Tibial nerve (tissue), 4 donors: ENCODE measurements around the gene WFDC2. TPM values are rescaled to one million over a fixed set of nuclear protein-coding genes. Genes with fewer than 3 reads are reported as not detected.

Experiments used
- small RNA-seq: library from RNA; depleted of rRNA; stranded (forward); fragments of <200 nt; gene quantifications from one replicate; pipeline ENCODE3, GENCODE V24; 2016
- total RNA-seq, 4 donors: library from RNA; depleted of rRNA; stranded (reverse); fragments of >200 nt; gene quantifications; one replicate each; pipeline ENCODE4 v1.1.0, GENCODE V29; 2016

The WFDC2 gene
- total RNA-seq, 4 donors from 2014 or later: 0.84 to 3.5 TPM; not detected in 2

Small RNA genes lying within 50 kb of the gene (small RNA-seq; reads per million reads assigned to genes)
- gene MIR6812: not detected

Other genes starting within 250 kb of the WFDC2 start
- gene SEMG2, start 248.4 kb upstream of the WFDC2 start, total RNA-seq: not detected
- gene SLPI, start 215.2 kb upstream of the WFDC2 start, total RNA-seq: 100 to 1,000 TPM; 103 to 371 (median 129) TPM
- under 1 TPM in 1 of 4 donors, not detected in 3; 0.44 TPM for gene RBPJL, start 162.9 kb upstream of the WFDC2 start, total RNA-seq
- not detected for gene MATN4, start 161.5 kb upstream of the WFDC2 start, total RNA-seq
- 10 to 100 TPM; 41.2 to 72.5 (median 63.4) TPM for gene SDC4, start 121.3 kb upstream of the WFDC2 start, total RNA-seq
- 10 to 100 TPM; 19.2 to 35.6 (median 25.2) TPM for gene SYS1, start 106.6 kb upstream of the WFDC2 start, total RNA-seq
- not detected for gene TP53TG5, start 91.4 kb upstream of the WFDC2 start, total RNA-seq
- gene DBNDD2, start 61.5 kb upstream of the WFDC2 start, total RNA-seq: 10 to 100 TPM; 36.3 to 63.3 (median 51.1) TPM
- 10 to 100 TPM; 54.6 to 82.8 (median 69.7) TPM for gene PIGT, start 53.6 kb upstream of the WFDC2 start, total RNA-seq
- gene SPINT3, start 45.9 kb downstream of the WFDC2 start, total RNA-seq: not detected
- gene WFDC6, start 69.7 kb downstream of the WFDC2 start, total RNA-seq: not detected
- not detected for gene EPPIN, start 77.6 kb downstream of the WFDC2 start, total RNA-seq
- not detected for gene WFDC8, start 109.5 kb downstream of the WFDC2 start, total RNA-seq
- not detected for gene WFDC10A, start 160.0 kb downstream of the WFDC2 start, total RNA-seq
- gene WFDC9, start 161.5 kb downstream of the WFDC2 start, total RNA-seq: not detected
- not detected for gene WFDC11, start 200.5 kb downstream of the WFDC2 start, total RNA-seq
- not detected for gene WFDC13, start 232.3 kb downstream of the WFDC2 start, total RNA-seq
- under 1 TPM in 1 of 4 donors, not detected in 3; 0.84 TPM for gene WFDC10B, start 235.3 kb downstream of the WFDC2 start, total RNA-seq